Activated CD4-positive, alpha-beta T cell treated with anti-CD3 and anti-CD28 coated beads, Interleukin-2, amount 10 ng/mL, durations not matched to agents 24 days and 14 days (primary cell): ENCODE results near the gene ATF1. TPM values are rescaled to one million over a fixed set of nuclear protein-coding genes. Genes with fewer than 3 reads are reported as not detected.
"Not testable (repeated sequence)": the region's sequence is repeated elsewhere in the genome, so short reads cannot be mapped to it uniquely, and the experiment has no call there.

Experiments
- DNase-seq: peaks from one replicate; pipeline ENCODE4 v3.0.0; 2022
- H3K27ac Mint-ChIP-seq: one replicate; pipeline ENCODE4 v1.8.0; 2022; ENCODE audit warnings: mild to moderate bottlenecking, mixed read lengths
- H3K27me3 Mint-ChIP-seq: one replicate; pipeline ENCODE4 v1.8.0; 2022; ENCODE audit warnings: mixed read lengths
- H3K36me3 Mint-ChIP-seq: one replicate; pipeline ENCODE4 v1.8.0; 2022; ENCODE audit warnings: low read depth, mild to moderate bottlenecking, mixed read lengths
- H3K4me1 Mint-ChIP-seq: one replicate; pipeline ENCODE4 v1.8.0; 2021; ENCODE audit warnings: mixed read lengths
- H3K4me3 Mint-ChIP-seq: one replicate; pipeline ENCODE4 v1.8.0; 2022; ENCODE audit warnings: mild to moderate bottlenecking, moderate library complexity, mixed read lengths
- H3K9me3 Mint-ChIP-seq: one replicate; pipeline ENCODE4 v1.8.0; 2021; ENCODE audit warnings: mixed read lengths
- intact Hi-C: fragments of 100-400 bp; cut with micrococcal nuclease; formaldehyde crosslinking; loops from one replicate; pipeline ENCODE4 v1.15.1; 2023
- total RNA-seq: library from RNA; stranded (reverse); gene quantifications from 2 replicates; pipeline ENCODE4 v1.2.3, GENCODE V29; 2022

The ATF1 gene
- total RNA-seq, 1 donor from 2014 or later = 67.6 TPM

GRCh38 chr12:50768813-50769212, 4.9 kb downstream of the ATF1 start:
- H3K4me3 Mint-ChIP-seq, H3K27me3 Mint-ChIP-seq, DNase-seq, H3K9me3 Mint-ChIP-seq, H3K27ac Mint-ChIP-seq: not testable (repeated sequence)
- intact Hi-C loops = loop anchor here (10.0 kb wide), 1 partner anchor 556 kb away; the partner anchor contains the start of gene BIN2
- H3K4me1 Mint-ChIP-seq = peaks cover 18% of the 10 kb centered on the region
- peaks cover 27% of the 10 kb centered on the region for H3K36me3 Mint-ChIP-seq

- peaks cover 7% of the 10 kb centered on the region for H3K4me1 Mint-ChIP-seq
- peaks cover 29% of the 10 kb centered on the region for H3K36me3 Mint-ChIP-seq
- H3K4me3 Mint-ChIP-seq = no peak overlapping the region
- H3K27me3 Mint-ChIP-seq = no peaks in the 10 kb centered on the region
- intact Hi-C loops = no loop called here
- peaks cover 7% of the 10 kb centered on the region for H3K9me3 Mint-ChIP-seq
- no peak overlapping the region for H3K27ac Mint-ChIP-seq
- no peak for DNase-seq
Observed at GRCh38 chr12:50771409-50771808, 7.5 kb downstream of the ATF1 start.

- no peak for DNase-seq
- intact Hi-C loops = no loop called here
- no peak overlapping the region for H3K4me3 Mint-ChIP-seq
Observed at GRCh38 chr12:50772470-50772869, 8.6 kb downstream of the ATF1 start.

GRCh38 chr12:50772877-50773276, 9.0 kb downstream of the ATF1 start:
- peaks cover 7% of the 10 kb centered on the region for H3K9me3 Mint-ChIP-seq
- peaks cover 12% of the 10 kb centered on the region for H3K4me1 Mint-ChIP-seq
- no peaks in the 10 kb centered on the region for H3K27me3 Mint-ChIP-seq
- intact Hi-C loops = no loop called here
- H3K4me3 Mint-ChIP-seq = no peak overlapping the region
- no peak overlapping the region for H3K27ac Mint-ChIP-seq
- peaks cover 31% of the 10 kb centered on the region for H3K36me3 Mint-ChIP-seq
- DNase-seq = no peak

More at GRCh38 chr12:50772470-50772869, 8.6 kb downstream of the ATF1 start:
- Mint-ChIP-seq H3K4me1 (peaks cover 11% of the 10 kb centered on the region), H3K36me3 (peaks cover 31% of the 10 kb centered on the region), H3K27me3 (no peaks in the 10 kb centered on the region), H3K9me3 (peaks cover 7% of the 10 kb centered on the region), H3K27ac (no peak overlapping the region)

GRCh38 chr12:50775251-50775650, 11.3 kb downstream of the ATF1 start:
- H3K4me1 Mint-ChIP-seq = peaks cover 12% of the 10 kb centered on the region
- H3K27ac Mint-ChIP-seq = no peak overlapping the region
- no peaks in the 10 kb centered on the region for H3K27me3 Mint-ChIP-seq
- H3K9me3 Mint-ChIP-seq = peaks cover 7% of the 10 kb centered on the region
- no peak overlapping the region for H3K4me3 Mint-ChIP-seq
- no peak for DNase-seq
- intact Hi-C loops = no loop called here
- H3K36me3 Mint-ChIP-seq = peaks cover 35% of the 10 kb centered on the region

GRCh38 chr12:50776749-50777728, 13.1 kb downstream of the ATF1 start:
- peaks cover 26% of the 10 kb centered on the region for H3K36me3 Mint-ChIP-seq
- H3K4me1 Mint-ChIP-seq = peaks cover 12% of the 10 kb centered on the region
- H3K27ac Mint-ChIP-seq = peak overlapping the region; percentile 76
- H3K4me3 Mint-ChIP-seq = no peak overlapping the region
- peaks cover 7% of the 10 kb centered on the region for H3K9me3 Mint-ChIP-seq
- DNase-seq = no peak
- intact Hi-C loops = no loop called here
- no peaks in the 10 kb centered on the region for H3K27me3 Mint-ChIP-seq

GRCh38 chr12:50778663-50779590, 15.0 kb downstream of the ATF1 start:
- no peak overlapping the region for H3K4me3 Mint-ChIP-seq
- DNase-seq = no peak
- H3K27me3 Mint-ChIP-seq = no peaks in the 10 kb centered on the region
- H3K9me3 Mint-ChIP-seq = no peaks in the 10 kb centered on the region
- intact Hi-C loops = no loop called here
- peaks cover 18% of the 10 kb centered on the region for H3K36me3 Mint-ChIP-seq
- peaks cover 12% of the 10 kb centered on the region for H3K4me1 Mint-ChIP-seq
- H3K27ac Mint-ChIP-seq = no peak overlapping the region

GRCh38 chr12:50780013-50780412, 16.1 kb downstream of the ATF1 start:
- no peak overlapping the region for H3K27ac Mint-ChIP-seq

GRCh38 chr12:50784501-50784900, 20.6 kb downstream of the ATF1 start:
- DNase-seq = no peak
- H3K36me3 Mint-ChIP-seq = peaks cover 36% of the 10 kb centered on the region
- no peak overlapping the region for H3K4me3 Mint-ChIP-seq
- H3K9me3 Mint-ChIP-seq = peaks cover 5% of the 10 kb centered on the region
- intact Hi-C loops = no loop called here
- no peaks in the 10 kb centered on the region for H3K27me3 Mint-ChIP-seq
- no peak overlapping the region for H3K27ac Mint-ChIP-seq
- peaks cover 7% of the 10 kb centered on the region for H3K4me1 Mint-ChIP-seq

More at GRCh38 chr12:50780013-50780412, 16.1 kb downstream of the ATF1 start:
- Mint-ChIP-seq H3K27me3 (no peaks in the 10 kb centered on the region), H3K9me3 (no peaks in the 10 kb centered on the region), H3K36me3 (peaks cover 22% of the 10 kb centered on the region), H3K4me1 (peaks cover 17% of the 10 kb centered on the region), H3K4me3 (no peak overlapping the region)
- DNase-seq = no peak
- intact Hi-C loops = no loop called here

GRCh38 chr12:50785406-50786001, 21.6 kb downstream of the ATF1 start:
- Mint-ChIP-seq H3K4me1 (peaks cover 8% of the 10 kb centered on the region), H3K36me3 (peaks cover 35% of the 10 kb centered on the region), H3K27ac (no peak overlapping the region), H3K9me3 (peaks cover 5% of the 10 kb centered on the region), H3K27me3 (no peaks in the 10 kb centered on the region), H3K4me3 (no peak overlapping the region)
- DNase-seq = no peak
- intact Hi-C loops = no loop called here

GRCh38 chr12:50786498-50787231, 22.8 kb downstream of the ATF1 start:
- Mint-ChIP-seq H3K36me3 (peaks cover 42% of the 10 kb centered on the region), H3K9me3 (peaks cover 5% of the 10 kb centered on the region), H3K27me3 (no peaks in the 10 kb centered on the region), H3K4me3 (no peak overlapping the region), H3K4me1 (peaks cover 18% of the 10 kb centered on the region), H3K27ac (no peak overlapping the region)
- intact Hi-C loops = no loop called here
- no peak for DNase-seq

- Mint-ChIP-seq H3K4me1 (peaks cover 20% of the 10 kb centered on the region), H3K4me3 (no peak overlapping the region), H3K27ac (no peak overlapping the region), H3K36me3 (peaks cover 42% of the 10 kb centered on the region), H3K27me3 (no peaks in the 10 kb centered on the region), H3K9me3 (peaks cover 5% of the 10 kb centered on the region)
- intact Hi-C loops = no loop called here
- no peak for DNase-seq
Observed at GRCh38 chr12:50787618-50788017, 23.7 kb downstream of the ATF1 start.

- Mint-ChIP-seq H3K27me3 (no peaks in the 10 kb centered on the region), H3K4me1 (peaks cover 20% of the 10 kb centered on the region), H3K27ac (no peak overlapping the region), H3K9me3 (peaks cover 5% of the 10 kb centered on the region), H3K36me3 (peaks cover 40% of the 10 kb centered on the region), H3K4me3 (no peak overlapping the region)
- no peak for DNase-seq
- intact Hi-C loops = no loop called here
Observed at GRCh38 chr12:50788561-50788960, 24.7 kb downstream of the ATF1 start.
